GM18526 (cell line): ENCODE data around the gene SERTAD3.

ENCODE experiments used
- POLR2A ChIP-seq: IDR thresholded peaks from 3 replicates; pipeline ENCODE4 v1.6.1; 2011; ENCODE audit not compliant: insufficient read length; ENCODE audit errors: extremely low read depth

Gene SERTAD3, protein sequence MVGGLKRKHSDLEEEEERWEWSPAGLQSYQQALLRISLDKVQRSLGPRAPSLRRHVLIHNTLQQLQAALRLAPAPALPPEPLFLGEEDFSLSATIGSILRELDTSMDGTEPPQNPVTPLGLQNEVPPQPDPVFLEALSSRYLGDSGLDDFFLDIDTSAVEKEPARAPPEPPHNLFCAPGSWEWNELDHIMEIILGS

GRCh38 chr19:40444000-40444824 lies at the start of gene SERTAD3:
Gene SERTAD3 (minus strand): TSS chr19:40444335. CDS start chr19:40442080, 2,255 bp downstream.
- peak; percentile 86 for TF ChIP-seq POLR2A

DNA sequence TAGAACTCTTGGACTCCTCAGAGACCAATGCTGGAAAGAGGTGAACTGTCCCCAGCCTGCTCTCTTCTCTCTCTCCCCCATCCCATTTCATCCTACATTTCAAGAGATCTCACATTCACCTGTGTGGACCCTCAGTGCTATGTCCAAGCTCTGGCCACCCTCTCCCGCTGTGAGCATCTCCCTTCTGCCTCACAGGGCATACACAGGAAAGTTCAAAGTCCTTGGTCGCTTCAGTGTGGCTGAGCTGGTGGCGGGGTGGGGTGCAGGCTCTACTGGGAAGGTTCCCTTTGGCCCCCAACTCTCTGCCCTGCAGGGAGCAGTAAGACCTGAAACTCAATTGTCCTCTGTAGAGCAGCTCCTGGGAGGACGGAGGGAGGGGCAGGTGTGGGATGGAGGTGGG lies 49.6 kb upstream of the SERTAD3 start:
- no peak for TF ChIP-seq POLR2A

GRCh38 chr19:40492274-40492673 lies 48.1 kb upstream of the SERTAD3 start:
- no peak for TF ChIP-seq POLR2A

DNA sequence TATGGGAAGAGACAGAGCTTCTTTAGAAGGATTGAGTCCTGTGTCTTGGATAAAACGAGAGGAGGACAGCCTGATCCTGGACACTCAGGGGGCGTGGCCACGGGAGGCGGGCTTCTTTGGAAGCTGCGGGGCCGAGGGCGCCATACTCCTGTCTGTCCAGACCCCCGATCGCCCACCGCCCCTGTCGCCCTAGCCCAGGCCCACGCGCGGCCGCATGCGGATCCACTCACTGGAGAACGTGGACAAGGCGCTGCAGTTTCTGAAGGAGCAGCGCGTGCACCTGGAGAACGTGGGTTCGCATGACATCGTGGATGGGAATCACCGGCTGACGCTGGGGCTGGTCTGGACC lies 45.7 kb upstream of the SERTAD3 start:
- TF ChIP-seq POLR2A = no peak

DNA sequence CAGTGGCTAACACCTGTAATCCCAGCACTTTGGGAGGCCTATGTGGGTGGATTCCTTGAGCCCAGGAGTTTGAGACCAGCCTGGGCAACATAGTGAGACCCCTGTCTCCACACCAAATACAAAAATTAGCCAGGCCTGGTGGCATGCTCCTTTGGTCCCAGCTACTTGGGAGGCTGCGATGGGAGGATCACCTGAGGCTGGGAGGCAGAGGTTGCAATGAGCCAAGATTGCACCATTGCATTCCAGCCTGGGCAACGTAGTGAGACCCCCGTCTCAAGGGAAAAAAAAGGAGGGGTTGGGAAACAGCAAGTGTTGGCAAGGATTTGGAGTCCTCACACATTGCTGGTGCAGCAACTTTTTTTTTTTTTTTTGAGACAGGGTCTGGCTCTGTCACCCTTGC lies 41.9 kb upstream of the SERTAD3 start:
- no peak for TF ChIP-seq POLR2A

DNA sequence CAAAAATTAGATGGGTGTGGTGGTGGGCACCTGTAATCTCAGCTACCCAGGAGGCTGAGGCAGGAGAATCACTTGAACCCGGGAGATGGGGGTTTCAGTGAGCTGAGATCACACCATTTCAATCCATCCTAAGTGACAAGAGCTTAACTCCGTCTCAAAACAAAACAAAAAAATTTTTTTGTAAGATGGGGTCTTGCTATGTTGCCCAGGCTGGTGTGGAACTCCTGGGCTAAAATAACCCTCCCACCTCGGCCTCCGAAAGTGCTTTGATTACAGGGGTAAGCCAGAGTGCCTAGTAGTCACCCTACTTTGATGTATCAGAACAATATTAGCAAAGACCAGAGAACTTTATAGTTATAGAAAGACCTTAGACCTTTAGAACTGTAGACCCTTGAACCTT lies 30.6 kb upstream of the SERTAD3 start:
- no peak for TF ChIP-seq POLR2A

GRCh38 chr19:40472516-40472915 lies 28.4 kb upstream of the SERTAD3 start:
- no peak for TF ChIP-seq POLR2A

DNA sequence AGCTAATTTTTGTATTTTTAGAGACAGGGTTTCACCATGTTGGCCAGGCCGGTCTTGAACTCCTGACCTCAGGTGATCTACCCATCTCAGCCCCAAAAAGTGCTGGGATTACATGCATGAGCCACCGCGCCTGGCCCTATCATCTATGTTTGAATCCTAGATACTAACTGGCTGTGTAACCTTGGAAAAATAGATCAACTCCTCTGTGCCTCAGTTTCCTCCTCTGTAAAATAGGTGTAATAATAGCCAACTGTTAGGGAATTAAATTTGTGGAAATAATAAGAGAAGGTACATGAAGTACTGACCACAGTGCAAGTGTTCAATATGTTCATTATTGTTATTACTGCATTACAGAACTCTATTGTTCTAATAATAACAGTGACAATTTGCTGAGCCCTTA lies 27.0 kb upstream of the SERTAD3 start:
- TF ChIP-seq POLR2A = no peak

GRCh38 chr19:40469011-40469410 lies 24.9 kb upstream of the SERTAD3 start:
- TF ChIP-seq POLR2A = no peak

DNA sequence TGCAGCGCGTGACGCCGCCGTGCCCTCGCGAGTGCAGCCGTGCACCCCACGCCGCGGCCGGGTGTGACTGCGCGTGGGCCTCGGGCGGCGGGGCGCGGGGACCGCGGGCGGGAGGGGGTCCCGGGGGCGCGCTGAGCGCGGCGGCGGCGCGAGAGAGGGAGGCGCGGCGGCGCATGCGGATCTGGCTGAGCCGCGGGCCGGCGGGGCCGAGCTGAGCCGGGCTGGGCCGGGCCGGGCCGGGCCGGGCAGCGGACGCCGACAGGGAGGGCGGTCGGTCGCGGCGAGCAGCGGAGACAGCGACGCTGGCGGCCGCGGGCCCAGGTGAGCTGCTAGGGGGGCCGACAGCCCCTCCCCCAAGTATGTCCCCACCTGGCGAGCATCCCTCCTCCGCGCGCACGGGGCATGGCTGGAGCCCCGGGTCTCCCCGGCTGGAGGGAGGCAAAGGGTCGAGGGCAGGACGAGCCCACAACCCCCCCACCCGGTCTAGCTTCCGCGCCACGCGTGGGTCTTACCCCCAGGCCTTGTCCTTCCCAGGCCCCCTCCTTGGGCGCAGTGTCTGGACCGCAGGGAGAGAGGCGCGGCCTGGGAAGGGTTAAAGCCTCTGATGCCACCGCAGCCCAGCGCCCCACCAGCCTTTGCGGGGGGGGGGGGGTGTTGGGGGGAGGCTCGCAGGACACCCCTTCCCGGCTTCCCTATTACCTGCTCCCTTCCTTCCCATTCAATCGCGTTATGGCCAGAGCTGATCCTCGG lies 23.0 kb upstream of the SERTAD3 start, which contains the start of gene SPTBN4:
TSS of gene SPTBN4 (plus strand) at position 17 of the 750 bp plus-strand sequence. CDS start 5,621 bp downstream, outside the sequence.
- no peak for TF ChIP-seq POLR2A

DNA sequence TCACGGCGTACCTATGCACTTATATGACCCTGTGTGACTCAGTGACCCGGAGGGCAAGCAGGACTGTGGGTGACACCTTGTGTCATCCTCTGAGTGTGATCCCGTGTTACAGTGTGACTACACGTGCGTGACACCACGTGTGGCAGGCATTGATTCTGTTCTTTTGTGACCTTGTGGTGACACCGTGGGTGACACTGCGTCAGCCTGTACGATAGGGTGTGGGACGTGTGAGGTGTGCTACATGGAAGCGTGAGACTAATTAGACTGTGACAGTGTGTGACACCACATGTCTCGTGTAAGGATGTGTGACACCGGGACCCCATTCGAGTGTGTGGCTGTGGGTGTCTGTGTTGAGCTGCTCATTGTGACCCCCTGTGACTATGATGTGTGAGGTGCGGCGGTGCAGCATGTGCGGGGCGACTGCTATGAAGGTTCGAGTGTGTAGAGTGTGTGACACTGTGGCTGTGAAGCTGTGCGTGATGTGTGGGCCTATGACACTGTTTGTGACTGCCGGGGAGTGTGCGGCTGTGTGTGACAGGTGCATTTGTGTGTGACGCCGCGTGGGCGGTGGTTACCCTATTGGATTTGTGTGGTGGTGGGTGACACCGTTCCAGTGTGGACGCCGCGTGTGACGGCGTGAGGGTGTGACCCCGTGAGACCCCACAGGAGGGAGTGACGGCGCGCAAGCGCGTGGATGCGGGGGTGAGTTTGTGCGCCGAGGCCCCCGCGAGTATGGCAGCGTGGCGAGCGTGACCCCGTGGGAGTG lies 22.3 kb upstream of the SERTAD3 start:
- no peak for TF ChIP-seq POLR2A

GRCh38 chr19:40465557-40466218 lies 21.6 kb upstream of the SERTAD3 start, which contains the start of gene BLVRB:
Gene BLVRB (minus strand): TSS chr19:40465745. CDS start chr19:40465688, 57 bp downstream.
- TF ChIP-seq POLR2A = peak; percentile 58

GRCh38 chr19:40465025-40465556 lies 21.0 kb upstream of the SERTAD3 start:
- TF ChIP-seq POLR2A = no peak

DNA sequence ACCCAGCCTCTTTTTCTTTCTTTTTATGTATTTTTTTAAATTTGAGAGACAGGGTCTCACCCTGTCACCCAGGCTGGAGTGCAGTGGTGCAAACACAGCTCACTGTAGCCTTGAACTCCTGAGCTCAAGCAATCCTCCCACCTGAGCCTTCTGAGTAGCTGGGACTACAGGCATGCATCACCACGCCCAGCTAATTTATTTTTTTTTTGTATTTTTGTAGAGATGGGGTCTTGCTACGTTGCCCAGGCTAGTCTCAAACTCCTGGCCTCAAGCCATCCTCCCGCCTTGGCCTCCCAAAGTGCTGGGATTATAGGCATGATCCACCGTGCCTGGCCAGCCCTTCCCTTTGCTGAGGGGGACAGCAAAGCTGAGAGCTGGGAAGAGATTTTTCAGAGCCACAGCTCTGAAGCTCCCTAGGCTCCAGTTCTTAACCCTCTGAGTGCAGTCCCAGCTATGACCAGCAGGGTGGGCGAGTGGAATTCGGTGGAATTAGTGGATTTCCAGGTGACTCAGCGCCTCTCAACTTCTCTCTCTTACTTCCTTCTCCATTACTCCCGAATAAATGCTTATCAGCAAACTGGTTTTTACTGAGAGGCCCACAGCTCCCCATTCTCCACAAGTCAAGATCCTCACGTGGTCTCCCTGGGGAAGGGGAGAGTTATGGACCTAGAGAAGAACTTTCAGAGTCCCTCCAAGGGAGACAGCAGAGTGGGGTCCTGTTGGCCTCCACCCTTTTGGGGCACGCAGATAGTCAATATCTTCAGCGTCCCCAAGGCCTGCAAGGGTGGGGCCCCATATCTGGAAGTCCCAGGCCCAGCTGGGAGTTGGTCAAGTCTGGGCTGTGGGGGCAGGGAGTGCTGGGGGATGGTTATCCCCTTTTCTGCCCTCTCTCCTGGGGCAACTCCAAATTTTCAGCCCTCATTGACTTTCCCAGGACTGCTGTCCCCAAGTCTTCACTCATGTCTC lies 20.2 kb upstream of the SERTAD3 start:
- no peak for TF ChIP-seq POLR2A
